HG02840 (cell line): ENCODE measurements around the gene TM7SF2.
"Not testable (repeated sequence)": the region's sequence is repeated elsewhere in the genome, so short reads cannot be mapped to it uniquely, and the experiment has no call there.

Source experiments
- ATAC-seq: cut with Tn5 transposase; IDR thresholded peaks from one replicate; pipeline ENCODE4 v1.9.1; 2021; ENCODE audit warnings: mild to moderate bottlenecking, moderate library complexity, moderate number of reproducible peaks; ENCODE audit not compliant: unreplicated experiment, low FRiP score

TM7SF2 gene

DNA sequence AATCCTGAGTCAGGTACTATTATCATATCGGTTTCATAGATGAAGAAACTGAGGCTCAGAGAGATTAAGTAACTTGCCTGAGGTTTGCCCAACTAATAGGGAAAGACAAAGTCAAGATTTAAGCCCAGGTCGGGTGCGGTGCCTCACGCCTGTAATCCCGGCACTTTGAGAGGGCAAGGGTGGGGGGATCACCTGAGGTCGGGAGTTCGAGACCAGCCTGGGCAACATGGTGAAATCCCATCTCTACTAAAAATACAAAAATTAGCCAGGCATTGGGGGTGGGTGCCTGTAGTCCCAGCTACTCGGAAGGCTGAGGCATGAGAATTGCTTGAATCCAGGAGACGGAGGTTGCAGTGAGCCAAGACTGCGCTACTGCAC, 38.4 kb downstream of the TM7SF2 start:
- ATAC-seq = not testable (repeated sequence)

DNA sequence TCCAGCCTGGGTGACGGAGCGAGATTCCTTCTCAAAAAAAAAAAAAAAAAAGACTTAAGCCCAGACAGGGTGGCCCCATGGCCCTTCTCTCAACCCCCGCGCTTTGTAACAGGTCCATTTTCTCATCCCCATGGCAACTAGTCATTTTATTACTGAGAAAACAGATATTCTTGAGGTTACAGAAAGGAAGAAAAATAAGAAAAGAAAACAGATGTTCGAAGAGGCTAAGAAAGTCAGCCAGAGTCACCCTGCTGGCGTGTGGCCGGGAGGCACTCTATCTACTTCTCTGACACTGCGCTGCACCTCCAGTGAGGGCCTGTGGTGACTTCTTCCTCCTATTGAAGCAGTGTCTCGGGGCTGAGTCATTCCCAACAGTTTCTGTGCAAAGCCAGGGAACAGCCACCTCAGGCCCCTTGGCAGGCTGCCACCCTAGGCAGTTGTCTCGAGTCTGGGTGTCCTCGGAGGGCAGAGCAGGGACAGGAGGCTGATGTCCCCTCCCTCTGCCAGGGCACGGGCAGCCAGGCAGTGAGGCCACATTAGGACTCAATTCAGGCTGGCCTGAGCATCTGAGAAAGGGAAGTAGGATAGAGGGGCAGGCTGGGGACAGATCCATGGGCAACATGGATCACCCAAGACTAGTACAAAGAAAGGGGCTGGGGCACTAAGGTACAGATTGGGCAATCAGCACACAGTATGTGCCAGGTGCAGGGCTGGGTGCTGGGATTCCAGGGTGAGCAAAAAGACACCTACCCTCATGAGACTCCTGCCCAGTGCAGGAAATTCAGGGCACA, 39.0 kb downstream of the TM7SF2 start:
- ATAC-seq = no peak

DNA sequence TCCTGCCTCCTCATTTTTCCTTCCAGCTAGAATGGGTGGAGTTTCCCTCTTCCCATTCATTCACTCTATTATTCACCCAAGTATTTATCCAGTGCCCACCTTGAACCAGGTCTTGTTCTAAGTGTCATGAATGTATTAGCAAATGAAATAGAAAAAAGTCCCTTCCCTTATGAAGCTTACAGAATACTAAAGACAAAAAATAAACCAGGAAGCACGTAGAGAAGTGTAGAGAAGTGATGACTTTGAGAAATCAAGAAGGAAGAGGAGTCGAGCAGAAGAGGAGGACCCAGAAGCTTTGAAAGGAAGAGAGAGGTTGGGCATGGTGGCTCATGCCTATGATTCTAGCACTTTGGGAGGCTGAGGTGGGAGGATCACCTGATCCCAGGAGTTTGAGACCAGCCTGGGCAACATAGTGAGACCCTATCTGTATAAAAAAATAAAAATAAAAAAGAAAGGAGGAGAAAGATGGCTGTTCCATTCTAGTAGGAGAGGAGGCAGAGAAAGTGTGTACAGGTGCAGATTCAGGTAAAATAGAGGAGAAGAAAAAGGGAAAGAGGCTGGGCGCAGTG, 39.7 kb downstream of the TM7SF2 start:
- ATAC-seq = no peak

DNA sequence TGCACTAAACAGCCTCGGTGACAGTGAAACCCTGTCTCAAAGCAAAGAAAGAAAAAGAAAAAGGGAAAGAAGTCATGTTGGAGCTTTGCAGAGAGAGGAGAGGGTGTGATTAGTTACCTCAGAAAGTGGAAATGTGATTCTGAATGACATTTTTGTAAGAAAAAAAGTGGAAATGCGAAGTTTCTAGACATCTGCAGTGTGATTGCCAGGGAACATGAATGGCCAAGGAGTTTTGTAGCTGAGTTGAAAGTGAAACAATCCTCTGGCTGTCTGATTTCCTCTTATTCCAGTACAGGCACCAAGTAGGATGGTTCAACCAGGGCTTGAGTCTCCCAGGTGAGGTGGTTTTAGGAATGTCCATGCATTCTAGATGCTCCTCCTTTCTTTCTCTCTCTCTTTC, 40.5 kb downstream of the TM7SF2 start:
- ATAC-seq = no peak

DNA sequence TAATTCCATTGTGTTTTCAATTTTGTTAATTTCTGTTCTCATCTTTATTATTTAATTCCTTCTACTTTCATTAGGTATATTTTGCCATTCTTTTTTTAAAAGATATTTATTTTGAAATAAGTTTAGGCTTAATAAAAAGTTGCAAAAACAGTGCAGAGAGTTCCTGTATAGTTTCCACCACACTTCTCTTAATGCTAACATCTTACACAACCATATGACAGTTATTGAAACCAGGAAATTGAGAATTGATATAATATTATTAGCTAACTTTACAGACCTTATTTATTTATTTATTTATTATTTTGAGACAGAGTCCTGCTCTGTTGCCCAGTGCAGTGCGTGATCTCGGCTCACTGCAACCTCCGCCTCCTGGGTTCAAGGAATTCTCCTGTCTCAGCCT, 44.6 kb downstream of the TM7SF2 start:
- no peak for ATAC-seq

DNA sequence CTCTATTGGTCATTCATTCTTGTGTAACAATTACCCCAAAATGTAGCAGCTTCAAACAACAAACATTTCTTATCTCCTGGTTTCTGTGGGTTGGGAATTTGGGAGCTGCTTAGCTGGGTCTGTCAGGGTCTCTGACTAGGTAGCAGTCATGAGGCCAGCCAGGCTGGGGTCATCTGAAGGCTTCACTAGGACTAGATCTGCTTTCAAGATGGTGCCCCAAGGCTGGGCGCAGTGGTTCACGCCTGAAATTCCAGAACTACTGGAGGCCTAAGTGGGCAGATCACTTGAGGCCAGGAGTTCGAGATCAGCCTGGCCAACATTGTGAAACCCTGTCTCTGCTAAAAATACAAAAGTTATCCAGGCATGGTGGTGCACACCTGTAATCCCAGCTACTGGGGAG, 45.3 kb downstream of the TM7SF2 start:
- no peak for ATAC-seq

DNA sequence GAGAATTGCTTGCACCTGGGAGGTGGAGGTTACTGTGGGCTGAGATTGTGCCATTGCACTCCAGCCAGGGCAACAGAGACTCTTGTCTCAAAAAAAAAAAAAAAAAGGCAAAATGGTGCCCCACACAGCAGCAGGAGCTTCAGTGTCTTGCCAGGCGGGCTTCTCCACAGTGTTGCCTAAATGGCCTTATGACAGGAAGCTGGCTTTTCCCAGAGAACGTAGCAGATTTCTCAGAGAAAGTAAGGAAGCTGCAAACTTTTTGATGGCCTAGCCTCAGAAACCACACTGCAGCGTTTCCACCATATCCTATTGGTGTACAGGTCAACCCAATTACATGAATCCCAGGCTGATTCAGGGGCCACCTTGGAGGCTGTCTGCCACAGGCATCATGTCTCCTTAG, 45.7 kb downstream of the TM7SF2 start:
- no peak for ATAC-seq

DNA sequence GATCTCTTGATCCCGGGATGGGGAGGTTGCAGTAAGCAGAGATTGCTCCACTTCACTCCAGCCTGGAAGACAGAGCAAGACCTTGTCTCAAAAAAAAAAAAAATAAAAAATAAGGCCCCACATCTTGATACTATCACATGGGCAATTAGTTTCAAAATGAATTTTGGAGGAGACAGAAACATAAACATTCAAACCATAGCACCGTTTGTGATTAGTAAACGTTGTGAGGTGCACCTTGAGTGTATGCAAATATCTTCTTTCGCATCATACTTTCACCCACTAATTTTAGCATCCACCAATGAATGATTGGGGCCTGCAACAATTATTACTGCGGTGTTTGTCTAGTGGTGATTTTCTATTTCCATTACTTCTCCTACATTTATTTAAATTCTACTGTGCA, 47.3 kb downstream of the TM7SF2 start:
- peak; percentile 68 for ATAC-seq

DNA sequence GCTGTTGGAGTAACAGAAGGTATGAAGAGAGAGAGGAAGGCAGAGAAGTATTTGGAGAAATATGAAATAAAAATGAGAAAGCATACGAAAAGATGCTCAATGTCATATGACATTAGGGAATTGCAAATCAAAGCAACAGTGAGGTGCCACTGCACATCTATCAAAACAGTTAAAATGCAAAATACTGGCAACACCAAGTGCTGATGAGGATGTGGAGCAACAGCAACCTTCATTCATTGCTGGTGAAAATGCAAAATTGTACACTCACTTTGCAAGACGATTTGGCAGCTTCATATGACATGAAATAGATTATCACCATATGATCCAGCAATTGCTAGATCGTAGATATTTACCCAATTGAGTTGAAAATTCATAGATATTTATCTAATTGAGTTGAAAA, 49.0 kb downstream of the TM7SF2 start:
- ATAC-seq = no peak

DNA sequence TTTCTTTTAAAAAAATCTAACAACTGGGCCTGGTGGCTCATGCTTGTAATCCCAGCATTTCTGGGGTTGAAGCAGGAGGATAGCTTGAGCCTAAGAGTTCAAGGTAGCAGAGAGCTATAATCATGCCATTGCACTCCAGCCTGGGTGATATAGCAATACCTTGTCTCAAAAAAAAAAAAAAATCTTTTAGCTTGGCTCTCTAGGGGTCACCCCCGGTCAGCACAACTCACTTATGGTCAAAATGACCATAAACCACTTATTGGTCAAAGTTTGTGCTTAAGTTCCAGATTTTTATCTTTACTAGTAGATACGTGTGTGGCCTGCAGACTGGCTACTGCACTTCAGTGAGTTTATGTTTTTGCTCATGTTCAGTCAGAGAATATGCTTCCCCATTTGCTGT, 52.0 kb downstream of the TM7SF2 start:
- no peak for ATAC-seq
